UCSD-AML1 (cell line): ENCODE results near the gene AGBL1.

Source experiments
- DNase-seq: peaks from one replicate; lab custom pipeline; 2025; ENCODE audit not compliant: unreplicated experiment; lab: John Stamatoyannopoulos, UW

The AGBL1 gene

GRCh38 chr15:86905625-86906256, 826.1 kb downstream of the AGBL1 start:
- no peak for DNase-seq

GRCh38 chr15:86906376-86906775, 826.7 kb downstream of the AGBL1 start:
- DNase-seq, result no peak

GRCh38 chr15:86911022-86911421, 831.4 kb downstream of the AGBL1 start:
- DNase-seq, result no peak

GRCh38 chr15:86912661-86913060, 833.0 kb downstream of the AGBL1 start:
- no peak for DNase-seq

- no peak for DNase-seq
Measured at GRCh38 chr15:86915811-86916331, 836.2 kb downstream of the AGBL1 start.

GRCh38 chr15:86916671-86917360, 837.1 kb downstream of the AGBL1 start:
- DNase-seq, result no peak

- no peak for DNase-seq
Measured at GRCh38 chr15:86917361-86917671, 837.6 kb downstream of the AGBL1 start.

- no peak for DNase-seq
Measured at GRCh38 chr15:86919581-86919980, 839.9 kb downstream of the AGBL1 start.

GRCh38 chr15:86929461-86929860, 849.8 kb downstream of the AGBL1 start:
- no peak for DNase-seq

GRCh38 chr15:86932456-86932855, 852.8 kb downstream of the AGBL1 start:
- DNase-seq, result no peak

GRCh38 chr15:86935841-86936240, 856.2 kb downstream of the AGBL1 start:
- DNase-seq, result no peak

- no peak for DNase-seq
Measured at GRCh38 chr15:86942285-86942684, 862.6 kb downstream of the AGBL1 start.

- DNase-seq, result no peak
Measured at GRCh38 chr15:86948719-86949118, 869.0 kb downstream of the AGBL1 start.

GRCh38 chr15:86959254-86959653, 879.6 kb downstream of the AGBL1 start:
- no peak for DNase-seq

- DNase-seq, result no peak
Measured at GRCh38 chr15:86961669-86962068, 882.0 kb downstream of the AGBL1 start.

- DNase-seq, result no peak
Measured at GRCh38 chr15:86964271-86964670, 884.6 kb downstream of the AGBL1 start.

- DNase-seq, result no peak
Measured at GRCh38 chr15:86968244-86968643, 888.6 kb downstream of the AGBL1 start.

- DNase-seq, result no peak
Measured at GRCh38 chr15:86969364-86969763, 889.7 kb downstream of the AGBL1 start.

GRCh38 chr15:86973284-86973844, 893.7 kb downstream of the AGBL1 start:
- DNase-seq, result no peak

GRCh38 chr15:86988033-86988432, 908.4 kb downstream of the AGBL1 start:
- no peak for DNase-seq

GRCh38 chr15:87021751-87022150, 942.1 kb downstream of the AGBL1 start:
- no peak for DNase-seq

GRCh38 chr15:87031540-87032230, 952.0 kb downstream of the AGBL1 start:
- no peak for DNase-seq
